ENCODE results near the gene CLSTN2. TPM values are rescaled to one million over a fixed set of nuclear protein-coding genes. Genes with fewer than 3 reads are reported as not detected.

The CLSTN2 gene
- total RNA-seq, 1 experiment from 2014 or later: 0.68 TPM

DNA sequence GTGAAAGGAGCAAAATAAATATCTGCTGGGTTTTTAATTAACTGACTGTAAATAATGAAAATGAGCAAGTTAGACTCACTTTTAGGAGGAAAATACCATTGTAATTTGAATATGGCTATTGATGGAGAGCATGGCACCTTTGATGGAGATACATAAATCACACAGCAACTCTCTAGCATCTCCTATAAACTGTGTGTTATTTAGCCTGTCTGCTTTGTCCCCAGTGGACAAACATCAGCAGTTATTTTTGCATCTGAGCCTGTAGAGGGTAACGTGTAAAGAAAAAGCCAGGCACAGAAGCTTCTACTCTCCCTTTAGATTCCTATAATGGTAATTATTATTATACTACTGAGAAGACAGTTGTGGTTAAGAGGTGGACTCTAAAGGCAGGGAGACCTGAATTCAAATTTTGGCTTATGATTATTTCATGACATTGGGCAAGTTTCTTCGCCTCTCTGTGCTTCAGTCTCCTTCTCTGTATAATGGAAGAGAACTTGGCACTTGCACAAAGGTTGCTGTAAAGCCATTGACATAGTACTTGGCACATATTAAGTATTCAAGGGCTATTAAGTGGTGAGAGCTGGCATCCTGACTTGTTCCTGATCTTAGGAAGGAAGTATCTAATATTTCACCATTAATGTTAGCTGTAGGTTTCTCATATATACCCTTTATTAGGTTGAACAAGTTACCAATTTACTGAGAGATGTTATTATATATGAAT lies 453.4 kb downstream of the CLSTN2 start:
- Histone ChIP-seq H3K18ac (ENCODE audit: insufficient read length, low read depth, low read length) (no peak overlapping the region), H3K79me2 (ENCODE audit: insufficient read depth, low read length) (no peaks in the 10 kb centered on the region), H2BK12ac (ENCODE audit: insufficient read length, low read depth, low read length) (no peak overlapping the region), H3K23ac (ENCODE audit: insufficient read length, low read depth, low read length) (no peak overlapping the region), H3T11ph (ENCODE audit: low read length) (no peak overlapping the region), H3K9ac (ENCODE audit: extremely low read depth, insufficient read length, low read length) (no peak overlapping the region), H3K4ac (ENCODE audit: low read depth, low read length) (no peak overlapping the region), H4K20me1 (ENCODE audit: control insufficient read depth, insufficient read depth, insufficient read length) (no peaks in the 10 kb centered on the region), H3K14ac (ENCODE audit: insufficient read depth, low read length) (no peak overlapping the region), H3K4me2 (ENCODE audit: insufficient read depth, insufficient read length, low read length) (no peak overlapping the region), H3K79me1 (ENCODE audit: insufficient read depth, low read depth, low read length, poor library complexity, severe bottlenecking) (no peaks in the 10 kb centered on the region), H3K4me1 (ENCODE audit: insufficient read depth, low read length) (no peaks in the 10 kb centered on the region), H3K9me3 (ENCODE audit: control insufficient read depth, low read depth, low read length) (no peaks in the 10 kb centered on the region), H2BK5ac (ENCODE audit: insufficient read length, low read length) (no peak overlapping the region), H3K56ac (ENCODE audit: insufficient read length, low read depth, low read length) (no peak overlapping the region), H4K8ac (replicated peaks; ENCODE audit: insufficient read length, low read depth, low read length) (no peak overlapping the region), H3K23me2 (ENCODE audit: insufficient read length, low read depth, low read length, poor library complexity, severe bottlenecking) (no peaks in the 10 kb centered on the region), H2BK20ac (ENCODE audit: low read depth, low read length, poor library complexity, severe bottlenecking) (no peak overlapping the region), H3K27ac (ENCODE audit: insufficient read length, low read depth, low read length) (no peak overlapping the region), H2AK5ac (ENCODE audit: insufficient read length, low read length) (no peak overlapping the region), H2BK120ac (ENCODE audit: low read depth, low read length, poor library complexity, severe bottlenecking) (no peak overlapping the region), H2AFZ (ENCODE audit: low read length) (no peak overlapping the region), H4K5ac (ENCODE audit: insufficient read length, low read depth, low read length) (no peak overlapping the region), H4K91ac (ENCODE audit: insufficient read length, low read depth, low read length) (no peak overlapping the region), H2BK15ac (ENCODE audit: low read depth, low read length) (no peak overlapping the region), H3K27me3 (ENCODE audit: insufficient read depth, low read length) (no peaks in the 10 kb centered on the region)
- peaks cover 4% of the 10 kb centered on the region in 2 experiments; a peak in 2 of 5 replicates for H3K9me3 Mint-ChIP-seq
- H3K4me3 Mint-ChIP-seq: no peak overlapping the region
- no peaks in the 10 kb centered on the region; the same call in 1 of the 2 replicates for H3K27me3 Mint-ChIP-seq (ENCODE audit: low read depth)
- H3K4me1 Mint-ChIP-seq: peaks cover 6 to 12% of the 10 kb centered on the region in 2 experiments
- no peak for DNase-seq
- TF ChIP-seq CTCF (conservative IDR thresholded peaks at IDR 0.05): no peak
- no peaks in the 10 kb centered on the region for H3K36me3 Mint-ChIP-seq (ENCODE audit: insufficient read depth in 1 of 3, low read depth in 3 of 3)
- no peak overlapping the region for H3K27ac Mint-ChIP-seq
- no CpG with 5 or more reads among the region's 2 CpGs for WGBS (ENCODE audit: extremely low coverage, insufficient read length, low lambda C conversion rate)

Data from H9 (cell line).